Esophagus muscularis mucosa (tissue), 4 donors: ENCODE results near the gene WNT10A.

ENCODE experiments used
- EP300 ChIP-seq: sonication (generic); formaldehyde crosslinking; IDR thresholded peaks from one replicate; pipeline ENCODE4 v1.6.1; 2017; ENCODE audit warnings: antibody characterized with exemption
- POLR2A ChIP-seq: fragments of 450-650 bp; IDR thresholded peaks from one replicate; pipeline ENCODE4 v1.6.1; 2017; ENCODE audit warnings: antibody characterized with exemption, moderate library complexity, mild to moderate bottlenecking, low read depth
- POLR2AphosphoS5 ChIP-seq, 2 donors: sonication (generic); formaldehyde crosslinking; IDR thresholded peaks; one replicate each; pipeline ENCODE4 v1.6.1; 2017; ENCODE audit warnings: antibody characterized with exemption in 2 of 2
- TF ChIP-seq, protein P1 (sequence below), 3 experiments: fragments of 200-600 bp in 2 of 3; fragments of 450-650 bp in 1 of 3; sonication (generic) in 2 of 3; IDR thresholded peaks; one replicate each; pipeline ENCODE4 v1.5.1; 2017 to 2019; ENCODE audit warnings: antibody characterized with exemption in 3 of 3, mild to moderate bottlenecking in 2 of 3, moderate library complexity in 1 of 3

DNA sequence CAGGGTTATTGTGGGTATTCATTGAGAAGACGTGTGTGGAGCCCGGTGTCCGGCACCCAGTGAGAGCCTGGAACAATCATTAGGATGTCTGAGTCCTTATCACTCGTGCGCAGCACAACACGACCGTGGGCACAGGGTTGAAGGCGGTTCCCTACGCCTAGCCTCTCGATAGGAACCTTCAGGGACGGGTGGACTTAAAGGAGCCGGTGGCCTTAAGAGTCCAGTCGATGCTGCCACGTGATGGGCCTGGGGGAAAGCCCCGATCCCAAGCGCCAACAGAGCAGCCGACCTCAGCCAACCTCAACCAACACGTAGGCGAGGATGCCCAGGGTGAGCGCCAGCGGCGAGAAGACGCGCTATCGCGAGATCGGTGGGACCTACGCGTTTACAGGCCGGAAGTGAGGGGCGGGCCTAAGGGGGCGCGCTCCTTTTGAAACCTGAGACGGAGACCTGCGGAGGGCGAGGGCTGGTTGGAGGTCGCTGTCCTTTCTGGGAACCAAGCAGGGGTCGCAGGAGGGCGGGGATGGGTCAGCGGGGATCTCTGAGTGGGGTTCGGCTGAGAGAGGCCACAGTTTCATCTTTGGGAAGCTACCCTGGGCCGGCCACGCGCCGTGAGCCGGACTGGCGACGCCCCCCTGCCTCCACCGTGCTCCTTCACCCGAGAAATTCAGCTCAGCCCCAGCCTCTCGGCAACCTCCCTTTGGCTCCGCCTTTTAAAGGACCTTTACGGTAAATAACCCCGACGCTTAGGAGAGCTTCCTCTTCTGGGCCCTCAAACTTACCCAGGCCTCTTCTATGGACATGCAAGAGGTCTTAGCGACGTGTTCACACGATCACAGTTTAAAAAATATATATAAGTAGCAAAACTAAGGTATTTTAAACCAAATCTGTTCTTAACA, 28.3 kb downstream of the WNT10A start:
- TF ChIP-seq, protein P1, sequence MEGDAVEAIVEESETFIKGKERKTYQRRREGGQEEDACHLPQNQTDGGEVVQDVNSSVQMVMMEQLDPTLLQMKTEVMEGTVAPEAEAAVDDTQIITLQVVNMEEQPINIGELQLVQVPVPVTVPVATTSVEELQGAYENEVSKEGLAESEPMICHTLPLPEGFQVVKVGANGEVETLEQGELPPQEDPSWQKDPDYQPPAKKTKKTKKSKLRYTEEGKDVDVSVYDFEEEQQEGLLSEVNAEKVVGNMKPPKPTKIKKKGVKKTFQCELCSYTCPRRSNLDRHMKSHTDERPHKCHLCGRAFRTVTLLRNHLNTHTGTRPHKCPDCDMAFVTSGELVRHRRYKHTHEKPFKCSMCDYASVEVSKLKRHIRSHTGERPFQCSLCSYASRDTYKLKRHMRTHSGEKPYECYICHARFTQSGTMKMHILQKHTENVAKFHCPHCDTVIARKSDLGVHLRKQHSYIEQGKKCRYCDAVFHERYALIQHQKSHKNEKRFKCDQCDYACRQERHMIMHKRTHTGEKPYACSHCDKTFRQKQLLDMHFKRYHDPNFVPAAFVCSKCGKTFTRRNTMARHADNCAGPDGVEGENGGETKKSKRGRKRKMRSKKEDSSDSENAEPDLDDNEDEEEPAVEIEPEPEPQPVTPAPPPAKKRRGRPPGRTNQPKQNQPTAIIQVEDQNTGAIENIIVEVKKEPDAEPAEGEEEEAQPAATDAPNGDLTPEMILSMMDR (IDR thresholded peaks at IDR 0.05), result no peak
- peak in 1 of 2 donors; percentile 70 for TF ChIP-seq POLR2AphosphoS5 (IDR thresholded peaks at IDR 0.05)
- no peak for TF ChIP-seq POLR2A
- no peak for TF ChIP-seq EP300
